Colon (tissue), 2 donors: ENCODE results near the gene FBXL14.
"Not testable (repeated sequence)": the region's sequence is repeated elsewhere in the genome, so short reads cannot be mapped to it uniquely, and the experiment has no call there.

Source experiments
- FAIRE-seq: peaks from 2 replicates; lab custom pipeline; 2012; peaks lifted over from hg19 to GRCh38; lab: Jason Lieb, UNC
- donor health status: control.
- donor health status: control.

Gene FBXL14

GRCh38 chr12:1619587-1619986, 25.2 kb upstream of the FBXL14 start:
- FAIRE-seq = no peak

GRCh38 chr12:1619159-1619558, 24.8 kb upstream of the FBXL14 start:
- no peak for FAIRE-seq

GRCh38 chr12:1618489-1618888, 24.1 kb upstream of the FBXL14 start:
- FAIRE-seq = no peak

GRCh38 chr12:1616233-1617066, 22.1 kb upstream of the FBXL14 start:
- FAIRE-seq = no peak

- no peak for FAIRE-seq
These were observed 20.0 kb upstream of the FBXL14 start for GRCh38 chr12:1614360-1614759.

- no peak for FAIRE-seq
These were observed 19.5 kb upstream of the FBXL14 start for GRCh38 chr12:1613860-1614259.

- FAIRE-seq = no peak
These were observed 17.6 kb upstream of the FBXL14 start for GRCh38 chr12:1611803-1612572.

- FAIRE-seq = no peak
These were observed 15.8 kb upstream of the FBXL14 start for GRCh38 chr12:1610072-1610643.

- FAIRE-seq = no peak
These were observed 14.3 kb upstream of the FBXL14 start for GRCh38 chr12:1608713-1609119.

GRCh38 chr12:1607940-1608712, 13.7 kb upstream of the FBXL14 start:
- FAIRE-seq = no peak

- no peak for FAIRE-seq
These were observed 11.7 kb upstream of the FBXL14 start for GRCh38 chr12:1606021-1606622.

GRCh38 chr12:1605129-1606020, 11.0 kb upstream of the FBXL14 start:
- FAIRE-seq = no peak

GRCh38 chr12:1604464-1604863, 10.1 kb upstream of the FBXL14 start:
- no peak for FAIRE-seq

GRCh38 chr12:1603269-1603993, 9.1 kb upstream of the FBXL14 start:
- FAIRE-seq = no peak

- FAIRE-seq = not testable (repeated sequence)
These were observed 8.3 kb upstream of the FBXL14 start for GRCh38 chr12:1602706-1603105.

- no peak for FAIRE-seq
These were observed 4.4 kb upstream of the FBXL14 start for GRCh38 chr12:1598757-1599156.

- FAIRE-seq = no peak
These were observed 1.4 kb upstream of the FBXL14 start for GRCh38 chr12:1595690-1596347.

- FAIRE-seq = no peak
These were observed 713 bp upstream of the FBXL14 start for GRCh38 chr12:1595026-1595561.

GRCh38 chr12:1594006-1594260, 448 bp downstream of the FBXL14 start:
- no peak for FAIRE-seq
